Measurements from ENCODE around the gene RGS19.

DNA sequence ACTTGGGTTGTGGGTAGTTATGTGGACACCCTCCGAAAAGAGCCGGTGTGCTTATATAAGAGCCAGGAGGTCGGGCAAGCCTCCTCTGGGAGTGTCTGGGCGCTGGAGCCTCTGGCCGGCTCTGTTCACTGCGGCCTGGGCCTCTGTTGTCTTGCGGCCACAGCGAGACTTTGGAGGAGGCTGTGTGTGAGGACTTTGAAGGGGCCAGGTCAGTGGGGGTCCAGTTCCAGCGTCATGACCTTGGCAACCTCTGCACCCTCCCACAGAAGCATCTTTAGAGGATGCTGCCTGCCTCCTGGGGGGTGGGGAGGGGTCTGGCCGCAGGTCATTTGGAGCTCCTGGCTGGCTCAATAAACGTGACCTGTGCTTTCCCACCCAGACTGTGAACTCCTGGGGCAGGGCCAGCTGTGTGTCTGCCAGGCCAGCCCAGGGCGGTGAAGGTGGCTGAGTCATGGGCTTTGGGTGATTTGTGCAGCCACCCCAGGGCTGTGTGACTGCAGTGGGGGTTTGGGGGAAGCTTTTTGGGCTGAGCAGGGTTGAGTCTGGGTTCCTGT, 15.1 kb downstream of the RGS19 start:
- TF ChIP-seq, protein P1, sequence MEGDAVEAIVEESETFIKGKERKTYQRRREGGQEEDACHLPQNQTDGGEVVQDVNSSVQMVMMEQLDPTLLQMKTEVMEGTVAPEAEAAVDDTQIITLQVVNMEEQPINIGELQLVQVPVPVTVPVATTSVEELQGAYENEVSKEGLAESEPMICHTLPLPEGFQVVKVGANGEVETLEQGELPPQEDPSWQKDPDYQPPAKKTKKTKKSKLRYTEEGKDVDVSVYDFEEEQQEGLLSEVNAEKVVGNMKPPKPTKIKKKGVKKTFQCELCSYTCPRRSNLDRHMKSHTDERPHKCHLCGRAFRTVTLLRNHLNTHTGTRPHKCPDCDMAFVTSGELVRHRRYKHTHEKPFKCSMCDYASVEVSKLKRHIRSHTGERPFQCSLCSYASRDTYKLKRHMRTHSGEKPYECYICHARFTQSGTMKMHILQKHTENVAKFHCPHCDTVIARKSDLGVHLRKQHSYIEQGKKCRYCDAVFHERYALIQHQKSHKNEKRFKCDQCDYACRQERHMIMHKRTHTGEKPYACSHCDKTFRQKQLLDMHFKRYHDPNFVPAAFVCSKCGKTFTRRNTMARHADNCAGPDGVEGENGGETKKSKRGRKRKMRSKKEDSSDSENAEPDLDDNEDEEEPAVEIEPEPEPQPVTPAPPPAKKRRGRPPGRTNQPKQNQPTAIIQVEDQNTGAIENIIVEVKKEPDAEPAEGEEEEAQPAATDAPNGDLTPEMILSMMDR (IDR thresholded peaks at IDR 0.05) = no peak
- TF ChIP-seq POLR2AphosphoS5 (IDR thresholded peaks at IDR 0.05) = no peak
- no peak for TF ChIP-seq POLR2A (IDR thresholded peaks at IDR 0.05)
- TF ChIP-seq EP300 (IDR thresholded peaks at IDR 0.05) = no peak
